Superior temporal gyrus (tissue), 1 donor: ENCODE measurements around the gene KCNQ1OT1.

Source experiments
- DNase-seq: peaks from one replicate; pipeline ENCODE4 v3.0.0-alpha.2; 2016; ENCODE audit errors: extremely low spot score

Gene KCNQ1OT1

DNA sequence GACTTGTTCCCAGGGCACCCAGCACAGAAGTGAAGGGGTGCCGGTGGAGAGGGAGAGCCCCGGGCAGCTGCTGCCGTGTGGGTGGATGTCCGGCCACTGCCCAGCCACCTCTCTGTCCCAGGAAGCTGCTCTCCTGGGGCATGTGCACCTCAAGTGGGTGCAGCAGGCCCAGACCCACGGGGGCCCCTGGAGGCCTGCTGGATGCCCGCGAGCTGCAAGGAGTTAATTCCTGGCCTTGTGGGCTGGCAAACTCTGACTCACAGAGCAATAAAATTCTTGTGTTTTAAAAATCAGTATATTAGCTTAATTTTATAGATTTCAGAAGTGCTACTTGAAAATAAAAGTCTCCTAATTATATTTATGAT lies 37.4 kb upstream of the KCNQ1OT1 start:
- DNase-seq, result no peak

DNA sequence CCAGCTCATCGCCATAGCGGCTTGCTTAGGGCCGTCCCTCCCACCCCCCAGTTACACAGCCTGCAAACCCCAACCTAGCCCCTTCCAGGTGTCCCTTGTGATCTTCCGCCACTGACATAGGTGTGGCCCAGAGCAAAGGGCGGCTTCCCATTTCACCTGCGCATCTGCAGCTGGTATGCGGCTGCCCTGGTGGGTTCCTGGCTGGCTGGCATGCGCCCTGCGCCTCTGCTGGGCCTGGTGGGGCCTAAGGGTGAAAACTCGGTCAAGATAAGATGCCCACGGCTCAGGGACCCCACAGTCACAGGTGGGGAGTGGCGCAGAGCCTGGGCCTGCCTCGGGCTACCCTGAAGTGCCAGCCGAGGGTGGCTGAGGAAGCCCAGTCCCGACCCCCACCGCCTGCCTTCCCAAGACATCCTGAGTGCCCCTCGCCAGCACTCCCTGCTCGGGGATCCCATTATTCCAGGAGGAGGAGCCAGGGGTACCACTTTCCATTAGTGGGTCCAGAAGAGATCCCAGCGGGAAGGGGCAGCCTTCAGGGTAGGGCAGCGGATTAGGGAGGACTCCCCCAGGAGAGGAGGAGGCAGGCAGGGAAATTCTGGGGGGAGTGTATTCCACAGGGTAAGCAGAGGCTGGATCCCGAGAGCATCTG lies 36.9 kb upstream of the KCNQ1OT1 start:
- DNase-seq, result no peak

DNA sequence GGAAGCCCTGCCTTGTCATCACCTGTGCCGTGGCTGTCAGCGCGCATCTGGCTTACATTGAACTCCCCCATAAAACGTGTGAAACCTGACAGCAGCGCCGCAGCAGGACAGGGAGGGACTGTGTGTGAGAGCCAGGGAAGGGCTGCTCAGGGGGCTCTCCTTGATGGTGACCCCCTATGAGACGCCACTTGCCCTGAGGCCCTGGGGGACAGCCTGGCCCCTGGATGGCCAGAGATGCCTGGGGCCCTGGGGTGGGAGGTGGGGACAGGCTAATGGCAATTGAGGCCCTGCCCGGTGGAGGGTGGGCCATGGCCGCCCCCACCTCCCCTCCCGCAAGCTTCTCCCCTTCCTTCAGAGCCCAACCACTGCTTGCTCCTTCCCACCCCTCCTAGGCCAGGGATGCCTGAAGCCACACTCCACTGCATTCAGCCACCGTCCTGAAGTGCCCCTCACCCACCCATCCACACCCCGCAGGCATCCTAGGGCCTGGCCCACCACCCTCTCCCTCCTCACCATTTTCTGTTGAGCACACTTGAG lies 35.3 kb upstream of the KCNQ1OT1 start:
- no peak for DNase-seq

DNA sequence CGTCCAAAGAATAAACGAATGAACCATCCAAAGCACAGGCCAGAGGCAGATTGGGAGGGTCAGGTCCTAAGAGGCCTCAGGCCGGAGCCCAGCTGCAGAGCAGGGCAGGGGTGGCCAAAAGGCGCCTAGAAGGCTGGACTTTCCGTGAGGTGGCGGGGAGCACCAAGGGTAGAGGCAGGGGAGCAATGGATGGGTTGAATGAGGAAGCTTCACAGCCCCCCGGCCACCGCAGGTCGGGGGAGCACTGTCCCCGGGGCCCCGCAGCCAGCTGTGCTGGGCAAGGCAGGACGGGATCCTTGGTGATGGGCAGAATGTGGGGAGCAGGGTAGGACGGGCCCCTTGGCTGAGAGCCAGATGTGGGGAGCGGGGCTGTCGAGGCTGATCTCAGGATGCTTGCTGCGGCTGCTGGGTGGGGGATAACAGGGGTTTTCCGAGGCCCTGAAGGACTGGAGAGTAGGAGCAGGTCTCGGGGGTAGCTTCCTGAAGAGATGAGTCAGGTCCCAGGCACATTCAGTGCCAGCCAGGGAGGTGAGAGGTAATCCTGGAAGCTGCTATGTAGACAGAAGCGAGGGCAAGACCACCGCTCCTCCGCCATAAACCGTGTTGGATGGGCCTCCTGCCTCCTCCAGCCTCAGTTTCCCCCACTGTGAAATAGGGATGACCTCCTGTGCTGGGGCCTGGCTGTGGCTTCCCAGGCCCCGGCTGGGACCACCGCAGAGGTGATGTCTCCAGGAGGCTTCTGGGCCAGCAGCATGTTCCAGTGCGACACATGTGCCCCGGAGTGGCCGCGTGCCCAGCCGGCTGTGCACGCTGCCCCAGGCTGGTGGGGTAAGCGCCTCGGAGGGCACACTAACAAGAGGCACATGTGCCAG lies 34.6 kb upstream of the KCNQ1OT1 start:
- DNase-seq, result no peak

DNA sequence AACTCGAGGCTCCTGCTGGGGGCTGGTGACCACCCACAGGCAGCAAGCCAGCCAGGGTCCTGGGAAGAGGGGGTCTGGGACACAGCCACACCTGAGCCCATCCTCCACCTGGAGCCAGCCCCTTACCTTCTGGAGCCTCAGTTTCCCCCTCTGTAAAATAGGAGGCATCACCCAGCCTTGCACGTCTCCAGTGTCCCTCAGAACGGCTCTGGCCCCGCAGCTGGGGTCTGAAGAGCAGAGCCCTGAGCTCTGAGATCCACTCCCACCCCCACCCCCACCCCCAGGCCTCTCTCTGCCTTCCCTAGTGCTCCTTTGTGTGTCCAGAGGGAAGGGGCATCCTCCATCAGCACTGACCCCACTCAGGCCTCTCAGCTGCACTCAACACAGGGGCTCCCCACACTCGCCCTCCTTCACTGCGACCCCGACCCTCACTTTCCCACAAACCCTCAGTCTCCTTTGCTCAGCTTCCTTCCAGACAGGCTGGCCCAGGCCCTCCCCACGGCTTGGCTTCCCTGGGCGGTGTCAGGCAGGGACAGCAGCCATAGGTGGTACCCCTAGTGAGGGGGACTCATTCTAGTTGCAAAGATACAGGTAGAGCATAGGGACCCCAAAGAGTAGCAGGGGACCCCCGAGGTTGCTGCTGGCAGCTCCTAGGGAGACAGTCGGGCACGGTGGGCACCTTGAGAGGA lies 33.3 kb upstream of the KCNQ1OT1 start:
- DNase-seq, result no peak

DNA sequence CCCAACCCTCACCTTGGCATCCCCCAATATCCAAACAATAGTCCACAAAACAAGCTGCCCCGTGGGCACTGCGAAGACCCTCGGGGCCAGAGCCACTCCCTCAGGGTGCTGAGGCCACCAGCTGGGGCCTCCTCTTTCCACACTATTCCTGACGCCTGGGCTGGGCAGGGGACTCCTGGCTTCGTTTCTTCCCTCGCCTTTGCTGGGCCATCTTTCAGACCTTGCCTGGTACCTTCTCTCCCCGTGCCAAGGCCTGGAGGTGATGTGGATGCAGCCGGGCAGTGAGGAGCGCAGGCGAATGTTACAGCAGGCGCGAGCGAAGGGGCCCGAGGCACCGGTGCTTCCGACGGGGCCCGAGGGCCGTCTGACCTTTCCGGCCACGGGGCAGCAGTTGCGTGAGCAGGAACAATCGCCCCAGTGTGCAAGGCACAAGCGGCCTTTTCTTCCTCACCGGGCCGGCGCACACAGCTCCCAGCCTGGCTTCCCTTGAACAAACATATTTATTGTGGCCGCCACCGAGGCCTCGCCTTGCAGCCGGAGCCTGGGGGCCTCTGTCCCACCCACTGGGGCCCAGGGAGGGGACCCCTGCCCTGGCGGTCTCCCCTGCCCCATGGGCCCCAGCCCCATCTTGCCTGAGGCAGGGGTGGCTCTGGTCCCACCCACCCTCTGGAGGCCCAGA lies 32.6 kb upstream of the KCNQ1OT1 start:
- DNase-seq, result peak; percentile 86

DNA sequence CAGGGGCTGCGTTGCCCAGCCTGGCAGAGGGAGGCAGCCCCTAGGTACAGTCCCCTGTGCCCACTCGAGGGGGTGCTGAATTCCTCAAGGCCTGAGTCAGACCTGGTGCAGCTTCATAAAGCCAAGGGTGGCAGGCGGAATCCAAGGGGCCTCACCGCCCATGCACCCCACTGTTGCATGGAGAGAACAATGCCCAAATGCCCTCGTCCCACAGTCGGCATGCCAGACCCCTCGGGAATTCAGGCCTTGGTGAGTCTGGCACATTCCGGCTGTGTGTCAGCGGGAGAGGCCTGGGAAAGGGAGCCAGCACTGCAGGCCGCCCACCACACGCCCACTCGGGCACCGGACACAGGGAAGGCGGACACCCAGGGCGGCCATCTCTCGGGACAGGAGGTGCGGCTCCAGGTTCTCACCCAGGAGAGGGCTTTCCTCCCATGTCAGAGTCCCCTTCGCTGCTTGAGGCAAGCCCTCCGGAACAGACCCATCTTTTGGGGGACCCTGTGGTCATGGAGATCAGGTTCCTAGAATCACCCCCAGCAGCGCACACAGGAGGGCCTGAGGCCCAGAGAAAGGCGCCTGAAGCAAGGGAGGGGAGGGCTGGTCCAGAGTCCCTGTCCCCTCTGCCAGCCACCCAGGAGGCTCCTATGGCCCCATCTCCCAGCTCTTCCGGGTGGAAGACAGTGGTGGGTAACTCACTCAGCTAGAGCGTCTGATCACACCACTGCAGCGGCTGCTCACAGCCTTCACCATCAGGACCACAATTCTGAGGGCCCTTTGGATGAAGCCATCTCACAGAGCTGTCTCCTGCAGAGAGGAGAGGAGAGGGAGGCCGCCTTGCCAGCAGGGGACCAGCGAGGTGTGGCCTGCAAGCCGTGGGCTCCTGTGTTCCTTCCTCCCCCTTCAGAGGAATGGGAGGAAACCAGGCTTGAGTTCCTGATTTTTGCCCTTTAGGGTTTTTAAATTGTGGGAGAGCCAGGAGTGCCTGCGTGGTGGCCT lies 31.6 kb upstream of the KCNQ1OT1 start:
- DNase-seq, result no peak

DNA sequence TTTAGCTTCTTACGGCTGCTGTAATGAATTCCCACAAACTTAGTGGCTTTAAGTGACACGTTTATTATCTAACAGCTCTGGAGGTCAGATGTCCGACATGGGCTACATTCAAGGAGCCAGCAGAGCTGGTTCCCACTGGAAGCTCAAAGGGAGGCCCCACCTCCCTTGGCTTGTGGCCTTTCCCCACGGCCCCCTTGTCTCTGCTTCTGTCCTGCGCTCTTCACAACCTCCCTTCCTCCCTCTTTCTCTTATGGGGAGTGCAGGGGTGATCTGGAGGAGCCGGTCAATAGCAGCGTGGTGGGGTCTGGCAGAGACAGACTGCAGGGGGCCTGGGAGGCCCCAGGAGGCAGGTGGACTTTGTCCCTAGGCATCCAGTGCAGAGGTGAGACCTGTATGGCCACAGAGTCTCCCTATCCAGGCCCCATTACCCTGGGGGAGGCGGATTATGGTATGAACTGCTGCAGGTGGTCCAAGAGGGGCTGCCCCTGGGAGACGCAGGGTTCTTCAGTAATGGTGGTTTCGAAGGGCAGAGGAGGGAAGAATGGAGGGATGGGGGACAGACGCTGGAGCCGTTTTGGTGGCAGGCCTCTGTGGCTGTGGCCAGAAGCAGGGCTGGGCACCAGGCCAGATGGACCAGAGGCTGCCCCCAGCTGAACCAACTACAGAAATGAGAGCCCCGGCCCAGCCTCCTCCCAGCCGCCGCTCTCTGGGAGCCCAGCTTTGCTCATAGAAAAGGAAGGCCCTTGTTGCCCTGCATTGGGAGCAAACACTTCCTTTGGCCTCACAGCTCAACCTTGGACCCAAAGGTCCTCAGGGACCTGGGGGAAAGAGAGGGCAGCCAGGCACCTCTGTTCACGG lies 30.7 kb upstream of the KCNQ1OT1 start:
- peak; percentile 59 for DNase-seq

DNA sequence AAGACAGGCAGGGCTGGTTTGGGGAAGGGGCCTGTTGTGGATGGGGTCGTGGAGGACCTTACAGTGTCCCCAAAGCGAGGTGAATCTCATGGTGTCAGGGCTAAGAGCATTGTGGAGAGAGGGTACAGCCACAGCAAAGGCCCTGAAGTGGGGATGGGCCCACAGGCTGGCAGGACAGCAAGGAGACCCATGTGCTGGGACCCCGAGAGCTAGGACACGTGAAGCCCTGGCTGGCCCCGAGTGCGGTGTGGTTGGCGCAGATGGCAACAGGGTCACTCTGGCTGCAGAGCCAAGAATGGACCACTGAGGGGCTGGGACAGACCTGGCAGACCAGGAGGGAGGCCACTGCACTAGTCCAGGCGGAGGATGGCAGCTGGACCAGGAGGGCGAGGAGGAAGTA lies 30.0 kb upstream of the KCNQ1OT1 start:
- no peak for DNase-seq

DNA sequence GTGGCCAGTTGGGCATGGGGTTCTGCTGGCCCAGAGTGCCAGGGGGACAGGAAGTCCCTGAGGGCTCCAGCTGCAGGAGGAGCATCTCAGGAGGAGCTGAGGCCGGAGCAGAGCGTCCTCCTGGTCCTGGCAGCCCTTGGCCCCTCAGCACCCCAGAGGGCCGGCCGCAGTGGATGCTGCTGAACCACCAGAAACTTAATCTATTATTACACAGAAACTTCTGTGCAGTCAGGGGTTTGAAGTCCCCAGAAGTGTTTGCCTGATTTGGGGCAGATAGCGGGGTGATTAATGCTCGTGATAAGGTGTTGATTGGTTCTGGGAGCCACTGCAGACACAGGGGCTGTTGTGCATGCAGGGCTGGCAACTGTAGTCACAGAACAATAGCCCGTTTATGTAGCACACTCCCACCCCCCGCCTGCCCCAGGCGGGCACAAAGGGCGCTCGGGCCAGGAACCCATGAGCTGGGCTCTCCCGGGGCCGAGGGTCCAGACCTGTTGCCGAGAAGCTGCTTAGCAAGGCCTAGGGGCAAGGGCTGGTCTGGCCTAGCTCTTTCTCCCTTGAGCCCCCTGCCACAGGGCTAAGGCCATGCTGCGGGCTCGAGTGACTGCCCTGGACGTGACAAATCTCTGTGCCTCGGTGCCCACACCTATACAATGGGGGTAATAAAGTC lies 29.0 kb upstream of the KCNQ1OT1 start:
- peak; percentile 91 for DNase-seq

DNA sequence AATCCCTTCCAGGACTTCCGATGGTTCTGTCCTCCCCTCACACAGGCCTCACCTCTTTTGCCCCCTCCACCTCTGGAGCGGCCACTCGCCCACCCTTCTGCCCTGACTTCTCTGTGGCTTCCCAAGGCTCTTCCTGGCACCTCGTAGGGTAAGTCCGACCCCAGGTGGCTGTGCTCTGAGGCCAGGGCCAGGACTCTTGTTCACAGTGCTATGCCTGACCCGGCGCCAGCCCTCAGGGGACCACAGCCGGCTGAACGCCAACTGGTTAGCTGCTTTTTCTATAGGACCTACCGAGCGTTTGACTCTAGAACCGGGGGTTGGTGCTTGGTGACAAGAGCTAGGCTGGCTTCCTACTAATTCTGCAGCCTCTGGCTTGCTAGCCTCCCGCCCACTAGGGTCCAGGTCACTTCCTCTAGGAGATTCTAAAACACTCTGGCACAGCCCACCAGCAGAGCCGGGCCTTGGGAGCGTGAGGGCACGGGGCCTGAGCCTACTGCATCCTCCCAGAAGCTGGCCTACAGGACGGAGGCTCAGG lies 28.4 kb upstream of the KCNQ1OT1 start:
- DNase-seq, result no peak

DNA sequence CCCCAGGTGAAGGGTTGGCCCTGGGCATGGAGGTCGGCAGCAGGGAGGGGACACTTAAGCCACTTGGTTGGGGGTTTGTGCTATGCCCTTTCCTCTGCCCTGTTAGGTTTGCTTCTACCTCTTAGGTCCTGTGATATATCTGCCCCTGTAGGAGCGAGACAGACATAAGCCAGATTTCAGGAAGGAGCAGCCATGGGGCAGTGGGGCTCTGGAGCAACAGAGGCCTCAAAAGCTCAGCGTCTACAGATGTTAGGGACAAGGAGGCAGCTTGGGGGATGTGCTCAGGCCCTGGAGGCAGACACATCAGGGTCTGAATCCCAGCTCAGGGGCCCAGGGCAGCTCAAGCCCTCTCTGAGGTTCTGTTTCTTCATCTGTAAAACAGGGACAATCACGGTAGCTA lies 27.2 kb upstream of the KCNQ1OT1 start:
- no peak for DNase-seq

DNA sequence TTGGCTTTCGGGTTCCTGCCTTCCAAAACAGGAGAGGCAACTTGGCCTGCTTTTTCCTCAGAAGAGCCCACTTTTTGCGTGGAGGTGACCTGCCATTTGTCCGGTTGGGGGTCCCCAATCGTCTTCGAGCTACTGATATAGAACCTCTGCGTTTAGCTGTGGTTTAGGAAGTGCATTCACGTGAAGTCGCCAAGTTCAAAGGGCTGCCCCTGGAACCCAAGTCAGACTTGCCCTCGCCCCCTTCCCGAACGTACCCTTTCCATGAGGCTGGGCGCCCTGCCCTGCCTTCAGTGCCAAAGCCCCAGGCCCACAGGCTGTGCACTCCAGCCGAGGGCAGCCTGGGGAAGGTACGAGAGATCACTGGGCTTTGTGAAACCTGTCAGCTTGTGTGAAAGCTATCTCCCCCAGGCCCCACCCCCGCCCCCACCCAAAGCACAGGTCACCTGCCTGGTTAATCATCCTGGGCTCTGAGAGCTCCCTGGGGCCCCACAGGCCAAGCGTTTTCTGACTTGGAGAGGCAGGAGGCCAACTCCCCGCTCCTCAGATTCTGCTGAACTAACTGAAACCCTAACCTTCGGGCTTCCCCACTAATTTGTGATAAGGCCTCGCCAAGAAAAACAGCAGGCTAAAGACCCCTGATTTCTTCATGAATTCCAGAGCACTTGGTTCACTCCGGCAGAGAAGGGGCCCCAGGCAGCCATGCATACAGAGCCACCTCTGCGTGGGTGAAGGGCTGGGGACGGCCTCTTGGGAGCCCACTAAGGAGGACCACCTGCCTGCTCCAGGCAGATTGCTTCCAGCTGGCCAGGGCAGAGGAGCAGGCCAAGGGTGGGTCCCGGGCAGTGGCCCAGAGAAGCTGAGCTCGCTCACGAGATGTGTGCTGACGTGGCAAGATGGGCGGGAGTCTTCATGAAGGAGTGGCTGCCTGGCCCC lies 25.8 kb upstream of the KCNQ1OT1 start:
- no peak for DNase-seq

DNA sequence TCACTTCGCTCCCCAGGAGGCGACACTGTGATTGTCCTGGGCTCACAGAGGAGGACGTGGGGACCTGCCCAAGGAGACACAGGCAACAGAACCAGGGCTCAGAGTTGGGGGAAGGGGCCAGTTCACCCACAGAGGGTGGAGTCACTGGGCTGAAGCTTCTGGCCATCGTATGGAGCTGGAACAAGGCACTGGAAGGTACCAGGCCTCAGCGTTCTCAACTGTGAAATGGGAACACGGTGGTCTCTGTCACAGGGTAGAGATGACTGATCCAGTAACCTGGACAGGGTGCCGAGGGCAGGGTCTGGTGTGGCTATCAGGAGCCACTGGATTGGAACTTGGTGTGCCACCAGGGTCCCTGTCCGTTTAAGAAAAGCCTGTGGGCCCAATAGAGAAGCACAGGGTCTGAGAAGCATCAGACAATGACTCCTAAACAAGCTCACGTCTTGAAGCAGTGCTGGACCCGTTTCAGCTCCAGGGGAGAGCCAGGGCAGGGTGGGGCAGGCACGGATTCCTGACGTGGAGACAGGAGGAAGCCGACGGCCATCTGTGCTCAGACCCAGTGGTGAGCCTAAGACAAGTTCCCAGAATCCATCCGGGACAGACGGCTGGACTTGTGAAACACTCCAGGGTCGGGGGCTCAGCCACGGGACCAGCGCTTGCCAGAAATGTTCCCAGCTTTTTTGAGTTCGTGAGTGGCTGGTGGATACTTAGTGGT lies 25.0 kb upstream of the KCNQ1OT1 start:
- DNase-seq, result no peak

DNA sequence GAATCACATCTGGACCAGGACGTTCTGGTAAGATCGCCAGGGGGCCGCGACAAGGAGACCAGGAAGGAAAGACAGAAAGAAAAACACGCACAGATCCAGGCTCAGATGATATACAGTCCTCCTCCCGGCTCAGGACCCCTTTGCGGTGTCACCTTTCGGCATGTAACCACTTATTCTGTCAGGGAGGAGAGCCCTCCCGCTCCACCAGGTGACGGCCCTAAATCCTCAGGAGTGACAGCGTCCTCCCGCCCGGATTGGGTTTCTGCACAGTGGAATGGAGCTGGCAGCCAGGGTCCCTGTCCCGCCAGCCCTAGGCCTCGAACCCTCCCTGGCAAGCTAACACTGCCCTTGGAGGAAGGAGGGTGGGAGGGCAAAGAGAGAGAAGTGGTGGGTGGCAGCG lies 24.3 kb upstream of the KCNQ1OT1 start:
- DNase-seq, result no peak

DNA sequence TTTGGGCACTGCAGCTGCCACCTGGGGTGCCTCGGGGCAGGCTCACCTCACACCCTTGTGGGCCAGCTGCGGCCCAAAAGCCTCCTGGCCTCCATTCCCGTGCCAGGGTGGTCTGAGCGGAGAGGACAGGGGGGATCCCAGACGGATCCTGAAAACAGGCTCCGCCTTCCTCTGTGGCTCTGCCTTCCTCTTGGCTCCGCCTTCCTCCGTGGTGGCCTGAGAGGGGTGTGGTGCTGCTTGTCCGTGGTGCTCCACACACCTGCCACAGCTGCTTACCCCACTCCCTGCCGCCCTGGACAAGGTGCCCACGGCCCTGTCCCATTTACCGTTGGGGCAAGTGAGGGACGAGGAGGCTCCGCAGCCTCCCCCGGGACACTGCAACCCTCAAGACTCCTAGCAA lies 23.2 kb upstream of the KCNQ1OT1 start:
- DNase-seq, result no peak
